ENCODE results near the gene GSS. TPM values are rescaled to one million over a fixed set of nuclear protein-coding genes. Genes with fewer than 3 reads are reported as not detected.

The GSS gene
- total RNA-seq, 3 donors from 2014 or later: 33.4 to 61.9 (median 53.7) TPM

DNA sequence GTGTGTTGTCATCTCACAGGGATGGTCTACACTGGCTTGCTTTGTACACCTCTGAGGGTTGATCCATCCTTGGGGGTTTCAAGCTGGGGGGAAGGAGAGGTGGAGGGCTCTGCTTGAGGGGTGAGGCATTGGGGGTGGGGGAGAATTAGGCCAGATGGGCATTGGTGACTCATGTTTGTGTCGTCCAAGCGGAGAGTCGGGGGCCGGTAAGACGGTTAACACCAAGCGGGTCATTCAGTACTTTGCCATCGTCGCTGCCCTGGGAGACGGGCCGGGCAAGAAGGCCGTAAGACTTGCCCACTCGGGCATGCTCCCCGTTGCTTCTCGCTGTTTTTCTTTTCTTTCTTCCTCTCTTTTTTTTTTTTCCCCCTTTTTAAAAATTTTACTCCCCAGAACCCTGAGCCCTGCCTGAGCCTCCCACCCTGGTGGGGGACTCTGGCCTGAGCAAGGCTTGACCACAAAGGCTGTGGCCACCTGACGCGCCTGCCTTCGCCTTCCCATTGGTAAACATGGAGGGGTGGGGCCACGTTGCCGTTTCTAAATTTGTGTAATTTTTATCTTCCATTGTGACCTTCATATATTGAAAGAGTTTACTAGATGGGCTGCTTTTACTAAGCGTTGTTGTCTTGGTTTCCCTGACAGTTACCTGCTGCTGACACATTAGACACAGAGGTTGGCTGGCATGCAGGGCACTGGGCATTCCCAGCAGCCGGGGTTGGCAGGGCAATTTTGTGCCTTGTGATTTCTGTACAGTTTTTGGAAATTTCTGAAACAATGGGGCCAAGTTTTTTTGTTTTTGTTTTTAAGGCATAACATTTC, 26.9 kb upstream of the GSS start:
- H3K27me3 ChIP-seq: peaks cover 4 to 10% of the 10 kb centered on the region in 2 donors
- TF ChIP-seq, protein P1, sequence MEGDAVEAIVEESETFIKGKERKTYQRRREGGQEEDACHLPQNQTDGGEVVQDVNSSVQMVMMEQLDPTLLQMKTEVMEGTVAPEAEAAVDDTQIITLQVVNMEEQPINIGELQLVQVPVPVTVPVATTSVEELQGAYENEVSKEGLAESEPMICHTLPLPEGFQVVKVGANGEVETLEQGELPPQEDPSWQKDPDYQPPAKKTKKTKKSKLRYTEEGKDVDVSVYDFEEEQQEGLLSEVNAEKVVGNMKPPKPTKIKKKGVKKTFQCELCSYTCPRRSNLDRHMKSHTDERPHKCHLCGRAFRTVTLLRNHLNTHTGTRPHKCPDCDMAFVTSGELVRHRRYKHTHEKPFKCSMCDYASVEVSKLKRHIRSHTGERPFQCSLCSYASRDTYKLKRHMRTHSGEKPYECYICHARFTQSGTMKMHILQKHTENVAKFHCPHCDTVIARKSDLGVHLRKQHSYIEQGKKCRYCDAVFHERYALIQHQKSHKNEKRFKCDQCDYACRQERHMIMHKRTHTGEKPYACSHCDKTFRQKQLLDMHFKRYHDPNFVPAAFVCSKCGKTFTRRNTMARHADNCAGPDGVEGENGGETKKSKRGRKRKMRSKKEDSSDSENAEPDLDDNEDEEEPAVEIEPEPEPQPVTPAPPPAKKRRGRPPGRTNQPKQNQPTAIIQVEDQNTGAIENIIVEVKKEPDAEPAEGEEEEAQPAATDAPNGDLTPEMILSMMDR (IDR thresholded peaks at IDR 0.05): no peak
- TF ChIP-seq POLR2A (IDR thresholded peaks at IDR 0.05) (no peak), POLR2AphosphoS5 (IDR thresholded peaks at IDR 0.05) (no peak)
- intact Hi-C loops (cut with DNase I; ENCODE audit: low total_unique reads): no loop called here
- H3K36me3 ChIP-seq: no peaks in the 10 kb centered on the region
- H3K27ac ChIP-seq: no peak overlapping the region
- no peak for DNase-seq (ENCODE audit: low spot score in 2 of 2)
- H3K4me3 ChIP-seq: no peak overlapping the region
- no peaks in the 10 kb centered on the region for H3K4me1 ChIP-seq
- no peaks in the 10 kb centered on the region for H3K9me3 ChIP-seq

DNA sequence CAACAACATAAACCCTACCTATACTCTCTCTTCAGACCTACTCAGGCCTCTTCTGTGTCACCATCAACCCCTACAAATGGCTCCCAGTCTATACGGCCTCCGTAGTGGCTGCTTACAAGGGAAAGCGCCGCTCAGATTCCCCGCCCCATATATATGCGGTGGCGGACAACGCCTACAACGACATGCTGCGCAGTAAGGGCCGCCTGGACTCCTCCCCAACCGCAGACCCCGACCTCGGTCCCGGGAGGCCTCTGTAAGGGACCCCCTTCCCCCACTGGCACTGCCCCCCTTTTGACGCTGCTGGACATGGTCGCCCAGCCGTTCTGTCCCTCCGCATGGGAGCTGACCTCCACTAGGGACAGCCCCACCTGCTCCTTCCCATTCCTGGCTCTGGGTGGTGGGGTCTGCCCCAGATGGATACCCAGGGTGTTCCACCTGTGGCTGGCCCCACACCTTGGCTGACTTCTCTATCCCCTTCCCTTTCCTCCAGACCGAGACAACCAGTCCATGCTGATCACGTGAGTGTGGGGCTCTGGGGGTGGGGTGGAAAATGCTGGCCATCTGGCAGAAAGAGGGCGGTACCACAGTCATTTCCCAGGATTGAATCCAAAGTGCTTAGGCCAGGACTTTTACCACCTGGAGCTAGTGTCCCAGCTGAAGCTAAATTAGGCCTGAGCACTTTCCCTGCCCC, 25.1 kb upstream of the GSS start:
- Histone ChIP-seq H3K36me3 (no peaks in the 10 kb centered on the region), H3K4me1 (no peaks in the 10 kb centered on the region), H3K27me3 (peaks cover 4 to 10% of the 10 kb centered on the region in 2 donors), H3K4me3 (no peak overlapping the region), H3K27ac (no peak overlapping the region), H3K9me3 (no peaks in the 10 kb centered on the region)
- intact Hi-C loops (cut with DNase I; ENCODE audit: low total_unique reads): no loop called here
- no peak for DNase-seq (ENCODE audit: low spot score in 2 of 2)
- TF ChIP-seq POLR2A (IDR thresholded peaks at IDR 0.05) (no peak), POLR2AphosphoS5 (IDR thresholded peaks at IDR 0.05) (no peak)
- TF ChIP-seq, protein P1 (IDR thresholded peaks at IDR 0.05): no peak

DNA sequence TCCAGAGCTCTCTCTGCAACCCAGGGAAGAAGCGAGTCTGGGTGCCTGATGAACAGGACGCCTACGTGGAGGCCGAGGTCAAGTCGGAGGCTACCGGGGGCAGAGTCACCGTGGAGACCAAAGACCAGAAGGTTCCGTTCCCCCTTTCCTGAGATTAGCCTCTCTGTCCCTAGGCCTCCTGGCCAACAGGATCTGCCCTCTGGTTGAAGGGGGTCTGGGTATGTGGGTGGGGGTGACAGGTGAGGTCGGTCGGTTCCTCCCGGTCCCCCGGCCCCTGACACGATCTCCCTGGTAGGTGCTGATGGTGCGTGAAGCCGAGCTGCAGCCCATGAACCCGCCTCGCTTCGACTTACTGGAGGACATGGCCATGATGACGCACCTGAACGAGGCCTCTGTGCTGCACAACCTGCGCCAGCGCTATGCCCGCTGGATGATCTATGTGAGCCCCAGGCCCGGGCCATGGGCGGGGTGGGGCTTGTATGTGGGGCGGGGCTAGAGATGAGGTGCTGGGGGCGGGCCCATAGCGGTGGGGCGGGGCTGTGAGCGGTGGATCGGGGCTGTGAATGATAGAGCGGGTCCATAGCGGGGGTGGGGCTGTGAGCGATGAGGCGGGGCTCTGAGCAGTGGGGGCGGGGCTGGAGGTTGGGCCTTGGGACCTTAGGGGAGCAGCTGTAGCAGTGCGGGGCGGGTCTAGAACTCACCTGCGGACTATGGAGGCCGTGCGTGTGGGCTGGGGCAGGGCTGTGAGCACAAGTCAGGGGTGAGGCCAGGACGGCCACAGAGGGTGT, 24.0 kb upstream of the GSS start:
- Histone ChIP-seq H3K27me3 (peaks cover 3 to 10% of the 10 kb centered on the region in 2 donors), H3K4me3 (no peak overlapping the region), H3K4me1 (no peaks in the 10 kb centered on the region), H3K9me3 (no peaks in the 10 kb centered on the region), H3K36me3 (no peaks in the 10 kb centered on the region), H3K27ac (no peak overlapping the region)
- TF ChIP-seq, protein P1 (IDR thresholded peaks at IDR 0.05): no peak
- TF ChIP-seq POLR2A (IDR thresholded peaks at IDR 0.05) (no peak), POLR2AphosphoS5 (IDR thresholded peaks at IDR 0.05) (no peak)
- DNase-seq (ENCODE audit: low spot score in 2 of 2): peak in 1 of 2 donors; percentile 48
- intact Hi-C loops (cut with DNase I; ENCODE audit: low total_unique reads): no loop called here

DNA sequence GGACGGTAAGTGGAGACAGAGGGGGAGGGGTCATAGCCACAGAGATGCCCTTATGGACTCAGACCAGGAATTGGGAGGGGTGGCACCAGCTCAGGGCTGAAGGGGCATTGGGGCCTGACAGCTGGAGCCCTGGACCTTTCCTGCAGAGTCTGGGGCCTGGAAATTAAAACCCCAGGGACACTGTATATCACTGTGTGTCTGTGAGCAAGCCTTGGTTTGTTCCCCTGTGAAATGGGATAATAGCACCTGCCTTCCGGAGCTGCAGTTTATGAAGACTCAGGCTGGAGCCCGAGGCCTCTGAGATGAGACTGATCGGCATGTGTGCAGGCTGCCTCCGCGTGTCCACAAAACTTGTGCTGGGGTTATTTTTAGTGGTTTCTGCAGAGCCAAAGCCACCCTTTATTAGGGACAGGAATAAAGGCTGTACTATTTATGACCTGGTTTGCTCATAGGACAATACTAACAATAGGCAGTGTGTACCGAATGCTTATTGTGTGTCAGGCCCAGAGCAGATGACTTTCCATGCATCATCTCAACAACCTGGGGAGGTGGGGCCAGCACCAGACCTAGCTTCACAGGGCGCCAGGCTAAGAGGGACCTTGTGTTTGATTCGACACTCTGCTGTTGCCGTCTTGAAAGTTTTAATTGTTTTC, 22.6 kb upstream of the GSS start:
- no peaks in the 10 kb centered on the region for H3K4me1 ChIP-seq
- no peaks in the 10 kb centered on the region for H3K9me3 ChIP-seq
- intact Hi-C loops (cut with DNase I; ENCODE audit: low total_unique reads): no loop called here
- no peak for DNase-seq (ENCODE audit: low spot score in 2 of 2)
- H3K4me3 ChIP-seq: no peak overlapping the region
- TF ChIP-seq POLR2AphosphoS5 (IDR thresholded peaks at IDR 0.05): no peak
- H3K27me3 ChIP-seq: no peaks in the 10 kb centered on the region
- no peak overlapping the region for H3K27ac ChIP-seq
- no peaks in the 10 kb centered on the region for H3K36me3 ChIP-seq

DNA sequence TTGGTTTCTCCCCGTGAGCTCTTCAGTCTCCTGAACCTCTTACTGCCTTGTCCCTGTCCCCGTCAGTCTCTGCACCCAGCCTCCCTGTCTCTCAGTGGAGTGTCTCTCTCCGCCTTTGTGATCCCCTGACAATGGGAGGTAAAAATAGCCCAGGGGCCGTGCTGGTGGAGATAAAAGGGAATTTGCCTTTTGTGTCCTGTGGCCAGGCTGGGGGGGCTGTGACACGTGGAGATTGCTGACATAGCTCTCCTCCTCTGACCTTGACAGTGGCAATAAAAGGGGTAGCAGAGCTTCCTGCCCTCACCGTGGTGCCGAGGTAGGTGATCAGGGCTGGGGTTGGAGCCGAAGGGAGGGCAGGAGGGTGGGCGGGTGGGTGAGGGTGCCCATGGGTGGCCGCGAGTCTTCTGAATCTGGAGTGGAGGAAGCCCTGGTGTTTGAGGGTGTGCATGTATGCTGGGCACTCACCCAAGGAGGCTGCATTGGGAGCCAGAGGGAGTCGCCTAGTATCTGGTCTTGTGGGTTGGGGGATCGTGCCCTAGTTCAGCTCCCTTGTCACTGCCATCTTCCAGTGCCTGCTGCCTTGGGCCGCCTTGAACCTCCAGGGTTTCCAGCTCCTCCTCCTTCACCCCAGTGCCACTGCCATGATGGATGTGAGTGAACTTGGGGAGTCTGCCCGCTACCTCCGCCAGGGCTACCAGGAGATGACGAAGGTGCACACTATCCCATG, 21.9 kb upstream of the GSS start:
- Histone ChIP-seq H3K4me3 (no peak overlapping the region), H3K36me3 (no peaks in the 10 kb centered on the region), H3K4me1 (no peaks in the 10 kb centered on the region), H3K27me3 (no peaks in the 10 kb centered on the region), H3K9me3 (no peaks in the 10 kb centered on the region), H3K27ac (no peak overlapping the region)
- no peak for TF ChIP-seq POLR2AphosphoS5 (IDR thresholded peaks at IDR 0.05)
- TF ChIP-seq, protein P1 (IDR thresholded peaks at IDR 0.05): no peak
- no peak for TF ChIP-seq POLR2A (IDR thresholded peaks at IDR 0.05)
- intact Hi-C loops (cut with DNase I; ENCODE audit: low total_unique reads): no loop called here
- DNase-seq (ENCODE audit: low spot score in 2 of 2): no peak
